HG02678 (cell line): ENCODE measurements around the gene GFRA4.

Experiments used
- ATAC-seq: cut with Tn5 transposase; IDR thresholded peaks from one replicate; pipeline ENCODE4 v1.9.1; 2021; ENCODE audit warnings: mild to moderate bottlenecking, moderate library complexity; ENCODE audit not compliant: unreplicated experiment

Gene GFRA4

DNA sequence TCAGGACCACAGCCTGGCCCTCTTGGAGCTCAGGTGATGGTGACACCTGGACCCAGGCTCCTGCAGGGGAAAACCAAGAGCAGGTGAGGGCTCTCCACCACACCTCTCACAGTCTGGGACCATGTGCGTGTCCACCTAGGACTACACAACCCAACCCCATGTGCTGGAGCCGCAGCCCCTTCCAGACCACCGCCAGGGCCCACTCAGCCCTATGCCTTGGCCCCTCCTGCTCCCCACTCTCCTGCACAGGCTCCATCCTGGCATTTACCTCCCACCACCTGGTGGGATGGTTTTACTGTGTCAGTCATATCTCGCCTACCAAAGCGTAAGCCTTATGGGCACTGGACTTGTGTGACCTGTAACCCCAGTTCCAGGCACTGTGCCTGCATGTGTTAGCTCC lies 31.7 kb upstream of the GFRA4 start:
- no peak for ATAC-seq

DNA sequence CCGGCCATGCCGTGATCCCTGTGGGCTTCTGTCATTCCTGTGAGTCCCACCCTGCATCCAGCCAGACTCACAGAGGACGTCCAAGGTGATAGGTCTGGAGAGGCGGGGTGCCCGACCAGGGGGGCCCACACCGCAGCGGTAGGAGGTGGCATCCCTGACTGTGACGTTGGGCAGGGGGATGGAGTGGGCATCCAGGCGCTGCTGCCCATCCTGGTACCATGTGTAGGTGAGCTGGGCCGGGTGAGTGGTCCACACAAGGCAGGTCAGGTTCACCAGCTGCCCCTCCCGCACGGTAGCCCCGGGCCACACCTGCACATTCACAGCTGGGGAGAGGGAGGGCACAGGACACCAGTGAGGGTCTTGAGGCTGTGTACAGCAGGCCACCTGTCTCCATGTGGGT lies 30.2 kb upstream of the GFRA4 start:
- ATAC-seq = no peak

DNA sequence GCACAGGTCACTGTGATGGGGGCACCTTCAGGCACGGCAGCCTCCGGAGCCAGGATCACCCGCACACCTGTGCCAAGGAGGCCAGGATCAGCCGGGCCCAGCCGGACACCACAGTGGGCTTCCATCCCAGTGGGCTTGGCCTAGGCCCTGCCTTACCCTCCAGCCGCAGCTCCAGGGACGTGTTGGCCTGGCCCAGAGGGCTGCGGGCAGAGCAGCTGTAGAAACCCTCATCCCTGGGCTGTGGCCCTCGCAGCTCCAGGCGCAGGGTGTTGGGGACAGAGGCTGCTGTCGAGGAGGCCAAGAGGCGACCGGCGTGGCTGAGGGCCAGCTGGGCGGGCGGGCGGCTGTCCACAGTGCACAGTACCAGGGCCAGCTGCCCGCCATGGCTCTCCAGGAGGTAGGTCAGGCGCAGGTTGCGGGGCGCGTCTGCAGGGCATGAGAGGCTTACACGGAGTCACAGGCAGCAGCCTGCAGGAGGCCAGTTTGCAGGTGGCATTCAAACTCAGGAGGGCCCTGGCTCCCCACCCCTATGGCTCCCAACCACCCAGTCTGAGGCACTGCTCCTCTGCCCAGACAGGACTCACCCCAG lies 29.6 kb upstream of the GFRA4 start:
- no peak for ATAC-seq

DNA sequence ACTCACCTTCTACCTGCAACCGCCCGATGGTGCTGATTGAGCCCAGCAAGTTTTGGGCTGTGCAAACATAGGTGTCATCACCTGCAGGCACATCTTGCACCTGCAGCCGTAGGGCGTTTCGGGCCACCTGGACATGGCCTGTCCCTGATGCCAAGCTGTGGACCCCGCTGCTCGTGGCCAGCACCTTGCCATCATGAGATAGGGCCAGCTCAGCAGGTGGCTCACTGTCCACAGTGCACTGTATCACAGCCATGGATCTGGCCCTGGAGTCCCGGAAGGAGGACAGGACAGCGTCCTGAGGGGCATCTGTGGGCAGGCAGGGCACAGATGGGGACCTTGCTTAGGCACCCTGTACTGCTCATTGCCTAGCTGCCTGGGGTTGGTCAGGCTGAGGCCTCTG lies 28.7 kb upstream of the GFRA4 start:
- ATAC-seq = no peak

DNA sequence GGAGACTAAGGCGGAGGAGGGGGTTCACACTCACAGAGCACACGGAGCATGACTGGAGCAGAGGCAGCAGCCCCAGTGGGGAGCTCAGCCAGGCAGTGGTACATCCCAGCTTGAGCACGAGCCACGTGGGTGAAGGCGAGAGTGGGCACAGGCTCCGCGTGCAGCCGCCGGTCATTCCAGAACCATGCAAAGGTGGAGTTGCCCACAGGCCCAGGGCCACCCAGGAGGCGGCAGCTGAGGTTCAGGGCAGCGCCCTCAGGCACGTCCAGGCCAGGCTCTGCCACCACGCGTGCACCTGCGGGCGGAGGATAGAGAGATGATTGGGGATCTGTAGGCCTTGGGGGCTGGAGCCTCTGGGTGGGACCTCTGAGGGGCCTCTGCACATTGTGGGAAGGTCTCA lies 28.1 kb upstream of the GFRA4 start:
- ATAC-seq = no peak

DNA sequence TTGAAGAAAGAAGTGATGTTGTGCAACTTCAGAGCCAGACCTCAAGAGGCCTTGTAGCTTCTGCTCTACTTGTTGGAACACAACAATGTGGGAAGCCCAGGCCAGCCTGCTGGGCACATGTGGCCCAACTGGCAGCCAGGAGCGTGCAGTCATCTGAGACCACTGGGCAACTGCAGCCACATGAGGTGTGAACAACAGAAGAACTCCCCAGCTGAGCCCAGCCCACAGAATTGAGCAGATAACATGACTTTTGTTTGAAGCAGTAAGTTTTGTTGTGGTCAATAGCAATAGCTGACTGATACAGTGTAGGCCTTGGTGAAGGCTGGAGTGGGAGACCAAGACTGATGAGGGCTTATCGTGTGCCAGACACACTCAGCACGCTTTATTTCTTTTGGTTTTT lies 27.2 kb upstream of the GFRA4 start:
- no peak for ATAC-seq

DNA sequence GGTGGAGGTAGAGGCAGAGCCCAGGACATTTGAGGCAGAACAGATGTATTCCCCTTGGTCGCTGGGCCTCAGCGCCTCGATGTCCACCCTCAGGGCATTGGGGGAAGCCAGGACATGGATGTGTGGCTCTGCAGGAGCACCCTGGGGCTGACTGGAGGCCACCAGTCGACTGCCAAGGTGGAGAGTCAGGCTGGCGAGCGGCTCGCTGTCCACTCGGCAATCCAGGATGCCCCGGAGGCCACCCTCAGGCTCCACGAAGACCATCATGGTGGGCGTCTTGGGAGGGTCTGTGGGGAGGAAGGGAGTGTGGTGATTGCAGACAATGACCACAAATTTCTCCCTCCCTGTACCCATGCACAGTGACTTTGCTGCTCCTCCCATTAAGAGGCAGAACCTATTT lies 26.8 kb upstream of the GFRA4 start:
- ATAC-seq = no peak

DNA sequence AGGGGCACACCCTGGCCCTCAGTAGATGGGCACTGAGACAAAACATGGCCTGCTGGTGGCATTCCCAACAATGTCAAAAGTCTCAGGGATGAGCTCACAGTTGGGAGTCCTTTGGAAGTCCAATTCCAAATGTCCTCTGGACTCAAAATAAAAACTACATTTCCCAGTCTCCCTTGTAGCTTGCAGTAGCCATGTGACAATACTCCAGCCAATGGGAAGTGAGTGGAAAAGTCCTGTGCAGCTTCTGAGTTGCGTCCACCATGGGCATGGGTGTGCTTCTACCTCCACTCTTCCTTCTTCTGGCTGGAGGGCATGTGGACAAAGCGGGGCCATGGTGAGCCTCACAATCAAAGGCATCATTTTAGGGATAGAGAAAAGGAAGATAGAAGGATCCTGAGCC lies 24.5 kb upstream of the GFRA4 start:
- ATAC-seq = no peak

DNA sequence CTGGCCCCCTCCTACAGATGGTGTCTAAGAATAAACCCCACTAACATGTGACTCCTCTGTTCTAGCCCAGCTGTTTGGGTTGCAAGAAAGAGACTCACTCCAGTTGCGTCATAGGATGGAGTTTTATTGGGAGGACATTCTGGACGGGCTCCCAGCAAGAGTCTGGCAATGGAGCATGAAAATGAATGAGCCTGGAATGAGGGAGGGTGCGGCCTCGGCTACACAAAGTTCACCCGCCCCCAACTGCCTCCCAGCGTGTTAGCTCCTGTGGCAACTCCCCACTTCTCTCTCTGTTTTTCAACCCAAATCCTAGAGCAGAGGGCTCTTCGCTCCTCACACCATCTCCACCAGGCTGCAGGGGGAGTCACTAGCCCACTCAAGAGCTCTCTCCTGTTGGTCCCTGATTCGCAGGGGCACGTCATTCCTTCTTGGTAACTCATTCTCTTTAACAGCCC lies 23.7 kb upstream of the GFRA4 start:
- no peak for ATAC-seq

DNA sequence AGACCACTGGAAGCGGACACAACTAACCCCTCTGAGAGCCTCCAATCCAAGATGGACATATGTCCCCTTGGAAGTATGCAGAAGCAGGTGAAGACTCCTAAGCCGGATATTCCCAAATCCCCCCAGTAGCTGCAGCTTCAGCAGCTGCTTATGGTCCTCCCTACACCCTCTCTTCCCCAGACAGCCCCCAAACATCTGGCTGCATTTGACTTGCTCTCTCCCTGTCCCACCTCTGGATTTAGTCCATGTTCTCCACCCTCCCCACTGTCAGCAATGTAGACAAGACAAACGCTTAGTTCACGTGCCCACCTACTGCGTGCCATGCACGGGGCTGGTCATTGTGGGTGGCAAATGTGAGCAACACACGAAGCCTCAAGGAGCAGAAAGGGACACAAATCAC lies 23.2 kb upstream of the GFRA4 start:
- ATAC-seq = no peak

DNA sequence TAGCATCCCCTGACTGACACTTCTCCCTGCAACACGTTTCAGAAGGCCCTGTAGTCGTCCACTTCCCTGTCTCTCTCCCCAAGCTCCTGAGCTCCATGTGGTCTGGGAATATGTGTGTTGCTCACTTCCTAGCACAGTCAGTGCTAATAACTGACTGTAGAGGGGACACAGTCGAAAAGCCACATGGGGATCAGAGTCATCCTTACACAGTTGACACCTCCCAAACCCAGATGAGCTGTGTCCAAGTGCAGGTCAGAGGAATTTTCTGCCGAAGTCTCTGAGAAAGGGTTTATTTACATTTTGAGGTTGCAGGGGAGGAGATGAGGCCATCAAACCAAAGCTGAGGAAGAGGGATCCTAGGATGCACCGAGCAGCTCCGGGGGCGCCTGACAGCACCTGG lies 22.1 kb upstream of the GFRA4 start:
- no peak for ATAC-seq

DNA sequence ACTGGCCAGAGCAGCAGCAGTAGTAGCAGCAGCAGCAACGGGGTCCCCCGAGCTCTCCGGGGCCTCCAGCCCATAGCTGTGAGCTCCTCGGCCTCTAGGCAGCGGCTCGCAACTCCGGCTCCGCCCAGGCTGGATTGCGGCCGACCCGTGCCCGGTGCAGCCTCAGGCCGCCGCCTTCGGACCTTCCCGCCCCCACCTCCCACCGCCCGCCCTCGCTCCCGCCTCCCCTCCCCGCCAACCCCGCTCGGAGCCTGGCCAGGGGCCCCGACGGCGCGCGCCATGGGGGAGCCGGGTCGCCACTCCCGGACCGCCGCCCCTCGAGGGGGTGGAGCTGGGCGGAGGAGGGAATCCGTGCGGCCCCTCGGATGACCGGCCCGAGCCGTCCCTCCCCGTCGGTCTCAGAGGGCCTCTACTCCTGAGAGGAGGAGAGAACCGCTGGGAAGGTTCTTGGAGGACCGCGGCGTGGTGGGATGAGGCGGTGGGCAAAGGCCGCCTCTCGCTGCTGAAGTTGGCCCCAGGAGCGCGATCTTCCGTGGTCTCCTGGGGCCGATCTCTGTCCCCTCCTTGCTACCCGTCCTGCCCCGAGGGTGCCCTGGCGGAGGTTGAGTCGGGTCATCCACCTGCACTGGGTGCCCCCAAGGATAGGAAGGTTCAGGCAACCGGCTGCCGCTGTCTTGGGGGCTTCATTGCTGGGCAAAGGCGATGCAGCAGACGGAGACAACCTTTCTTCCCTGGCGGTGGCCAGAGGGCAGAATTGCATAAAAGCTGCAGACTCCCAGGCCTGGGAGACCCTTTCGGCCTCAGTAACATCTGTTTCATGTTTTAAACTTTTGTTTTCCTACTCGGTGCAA lies 19.0 kb upstream of the GFRA4 start, which contains the start of gene ADAM33:
Gene ADAM33, minus strand, starts transcription at position 80 of the 851 bp plus-strand sequence. Its CDS starts 6 bp downstream, at position 74.
- ATAC-seq = no peak

DNA sequence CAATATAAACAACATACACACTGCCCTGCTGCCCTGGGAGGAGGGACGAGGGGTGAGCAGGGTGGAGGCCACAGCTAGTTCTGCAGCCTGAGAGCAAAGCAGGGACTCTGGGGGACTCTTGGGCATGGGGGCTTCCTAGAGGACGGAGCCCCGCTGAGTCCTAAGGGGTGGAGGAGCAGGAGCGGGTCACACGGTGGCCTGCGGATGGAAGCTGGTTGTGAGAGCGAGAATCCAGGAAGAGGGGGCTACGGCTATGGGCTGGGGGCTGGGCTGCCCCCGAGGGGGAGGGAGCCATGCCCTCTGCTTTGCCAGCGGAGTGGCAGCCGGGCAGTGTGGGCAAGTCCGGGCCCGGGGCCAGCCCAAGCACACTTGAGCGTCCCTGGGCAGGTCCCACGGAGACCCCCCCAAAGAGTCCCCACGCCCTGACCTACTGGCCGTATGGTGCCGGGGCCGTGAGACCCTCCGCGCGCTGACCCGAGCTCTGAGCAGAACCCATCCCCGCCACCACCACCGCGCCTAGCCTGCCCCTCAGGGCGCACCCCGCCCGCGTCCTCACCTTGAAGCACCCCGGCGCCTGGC lies 18.2 kb upstream of the GFRA4 start:
- no peak for ATAC-seq

DNA sequence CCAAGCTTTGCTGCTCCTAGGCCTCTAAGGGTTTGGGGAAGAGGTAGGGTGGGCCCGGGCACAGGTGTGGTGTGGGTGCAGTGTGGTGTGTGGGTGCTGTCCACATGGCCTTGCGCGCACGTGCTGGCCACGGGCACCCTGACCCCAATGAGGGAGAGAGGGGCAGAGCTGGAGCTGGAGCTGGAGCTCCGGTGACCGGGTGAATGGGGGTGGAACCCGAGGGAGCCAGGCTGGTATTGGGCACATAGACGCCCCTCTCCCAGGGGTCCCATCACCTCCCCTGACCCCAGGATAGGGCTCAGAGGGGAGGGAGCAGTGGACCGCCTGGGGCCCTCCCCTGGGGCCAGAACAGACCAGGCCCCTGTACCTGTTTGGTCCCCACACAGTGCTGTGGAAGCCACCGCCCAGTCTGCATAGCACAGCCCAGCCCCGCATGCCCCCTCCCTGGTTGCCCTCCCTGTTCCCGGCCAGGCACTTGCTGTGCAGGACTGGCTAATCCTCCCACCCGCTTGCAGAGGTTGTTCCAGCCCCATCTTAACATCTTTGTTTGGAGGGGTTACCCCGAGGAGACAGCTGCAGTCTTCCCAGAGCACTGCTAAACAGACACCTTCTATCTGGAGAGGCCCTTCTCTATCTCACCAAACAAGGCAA lies 17.6 kb upstream of the GFRA4 start:
- no peak for ATAC-seq

DNA sequence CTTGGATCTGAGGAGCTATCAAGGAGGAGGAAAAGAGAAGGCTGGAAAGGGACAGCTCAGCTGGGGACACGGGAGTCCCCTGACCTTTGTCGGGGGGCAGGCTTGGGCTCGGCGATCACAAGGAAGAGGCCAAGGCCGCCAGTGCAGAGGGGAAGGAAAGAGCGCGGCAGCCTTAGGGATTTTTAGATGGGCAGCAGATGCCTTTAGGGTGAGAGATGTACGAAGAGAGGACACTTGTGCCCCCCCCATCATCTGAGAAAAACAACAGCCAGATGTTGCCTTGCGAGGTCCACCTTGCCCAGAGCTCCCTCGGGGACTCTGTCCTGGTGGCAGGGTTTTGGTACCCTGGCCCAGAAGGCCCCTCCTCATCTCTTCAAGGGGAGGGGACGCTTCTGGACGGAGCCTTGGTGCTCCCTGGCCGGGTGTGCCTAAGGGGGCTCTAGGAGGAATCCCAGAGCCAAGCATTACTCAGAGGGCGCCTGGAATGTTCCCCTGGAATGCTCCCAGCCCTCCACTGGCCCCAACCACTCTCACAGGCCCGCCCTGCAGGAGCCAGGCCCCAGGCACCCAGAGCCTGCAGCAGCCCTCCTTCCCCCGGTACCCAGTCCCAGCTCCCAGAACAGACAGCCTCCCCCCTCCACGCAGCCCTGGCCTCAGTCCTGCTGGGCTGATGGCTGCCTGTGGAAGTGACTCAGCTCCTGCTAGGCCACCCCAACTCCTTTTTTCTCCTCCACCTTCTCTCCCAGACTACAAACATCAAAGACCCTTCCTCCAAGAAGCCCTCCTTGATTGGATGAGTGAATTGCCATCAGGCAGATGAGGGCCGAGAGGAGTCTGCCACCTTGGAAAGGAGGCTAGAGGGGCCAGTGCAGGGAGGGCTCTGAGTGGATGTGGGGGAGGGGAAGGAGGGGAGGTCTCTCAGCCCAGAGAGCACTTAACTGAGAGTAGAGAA lies 16.8 kb upstream of the GFRA4 start:
- ATAC-seq = no peak

DNA sequence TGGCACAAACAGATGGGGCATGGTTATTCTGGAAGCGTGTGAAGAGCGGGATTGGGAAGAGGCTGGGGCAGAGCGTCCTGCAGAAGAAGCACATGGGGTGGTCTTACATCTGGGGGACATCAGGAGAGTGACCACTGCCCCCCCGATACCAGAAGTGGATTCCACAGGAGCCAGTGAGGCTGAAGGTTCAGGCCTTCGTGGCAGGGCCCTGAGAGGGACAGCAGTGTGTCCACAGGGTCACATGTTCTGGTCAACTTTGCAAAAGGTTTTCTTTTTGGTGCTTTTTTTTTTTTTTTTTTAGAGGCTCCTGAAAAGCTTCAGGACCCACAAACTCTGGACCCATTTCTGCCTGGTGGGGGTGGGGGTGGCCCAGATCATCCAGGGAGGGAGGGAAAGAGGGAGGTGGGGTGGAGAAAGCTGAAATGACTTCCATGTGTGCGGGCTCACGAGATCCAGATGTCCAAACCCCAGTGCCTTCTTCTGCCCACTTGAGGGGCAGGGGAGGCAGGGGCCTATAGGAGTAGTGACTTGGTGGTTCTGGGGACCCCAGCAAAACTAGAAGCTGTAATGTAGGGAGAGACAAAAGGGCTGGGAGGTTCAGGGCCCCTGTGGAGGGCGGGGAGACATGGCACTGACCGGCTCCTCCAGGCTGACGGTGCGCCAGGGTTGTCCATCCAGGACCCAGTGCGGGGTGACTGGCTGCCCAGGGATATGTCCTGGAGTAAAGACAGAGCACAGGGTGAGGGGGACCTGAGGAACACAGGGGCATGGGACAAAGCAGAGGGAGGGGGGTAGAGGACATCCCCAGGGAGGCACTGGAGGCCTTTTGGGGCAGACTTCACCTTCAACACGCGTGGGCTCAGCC lies 15.9 kb upstream of the GFRA4 start:
- ATAC-seq = no peak

DNA sequence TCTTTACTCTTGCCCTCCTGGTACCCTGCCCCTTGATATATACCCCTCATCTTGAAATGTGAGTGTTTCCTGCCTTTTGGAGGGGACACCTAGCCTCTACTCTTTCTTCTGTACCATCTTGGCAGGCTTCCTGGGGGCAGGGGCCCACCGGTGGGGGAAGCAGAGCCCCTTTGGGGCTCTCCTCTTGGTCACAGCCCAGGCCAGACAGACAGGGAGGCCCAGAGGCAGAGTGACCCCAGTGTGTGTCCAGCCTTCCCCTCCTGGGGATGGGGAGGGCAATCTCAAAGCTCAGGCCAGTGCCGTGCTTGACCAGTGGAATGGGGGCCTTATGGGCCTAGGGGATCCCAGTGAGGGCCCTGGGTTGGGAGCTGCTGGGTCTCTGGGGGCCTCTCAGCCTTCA lies 15.0 kb upstream of the GFRA4 start:
- ATAC-seq = no peak

DNA sequence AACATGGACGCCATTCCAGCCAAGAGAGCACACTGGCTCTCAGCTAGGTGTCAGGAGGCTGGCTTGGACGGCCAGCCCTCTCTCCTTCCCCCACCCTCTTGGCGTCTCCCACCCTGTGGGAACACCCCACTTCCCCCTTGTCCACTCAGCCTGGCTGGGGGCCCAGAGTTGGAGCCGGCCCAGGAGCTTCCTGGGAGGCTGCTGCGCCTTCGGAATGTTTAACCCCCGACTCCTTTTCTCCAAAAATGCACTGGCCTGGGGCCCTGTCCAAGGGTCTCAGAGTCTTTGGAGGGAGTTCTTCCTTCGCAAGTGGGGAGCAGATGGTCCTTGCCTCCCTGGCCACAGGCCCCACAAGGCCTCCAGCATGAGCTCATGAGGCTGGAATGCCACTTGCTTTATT lies 14.5 kb upstream of the GFRA4 start:
- no peak for ATAC-seq
